NCI-H2196 (cell line): ENCODE data around the gene CACNA1G.

Source experiments
- DNase-seq: peaks from one replicate; lab custom pipeline; 2025; ENCODE audit not compliant: unreplicated experiment; lab: John Stamatoyannopoulos, UW

The CACNA1G gene

GRCh38 chr17:50629902-50630301, 69.4 kb downstream of the CACNA1G start:
- no peak for DNase-seq

GRCh38 chr17:50630524-50631194, 70.1 kb downstream of the CACNA1G start:
- DNase-seq, result peak; percentile 76

- DNase-seq, result no peak
Measured at GRCh38 chr17:50631195-50631907, 70.8 kb downstream of the CACNA1G start.

- DNase-seq, result no peak
Measured at GRCh38 chr17:50631908-50632571, 71.5 kb downstream of the CACNA1G start.

GRCh38 chr17:50632637-50633036, 72.1 kb downstream of the CACNA1G start:
- DNase-seq, result no peak

GRCh38 chr17:50633683-50634082, 73.2 kb downstream of the CACNA1G start:
- no peak for DNase-seq

GRCh38 chr17:50634224-50634914, 73.9 kb downstream of the CACNA1G start, which contains the start of gene ABCC3:
ABCC3 (plus strand) TSS chr17:50634881; CDS start chr17:50634937, 56 bp downstream.
- no peak for DNase-seq

GRCh38 chr17:50634915-50635731, 74.6 kb downstream of the CACNA1G start:
- no peak for DNase-seq

GRCh38 chr17:50635732-50635981, 75.1 kb downstream of the CACNA1G start:
- DNase-seq, result no peak

GRCh38 chr17:50635982-50636803, 75.7 kb downstream of the CACNA1G start:
- no peak for DNase-seq

- no peak for DNase-seq
Measured at GRCh38 chr17:50636804-50637195, 76.3 kb downstream of the CACNA1G start.

GRCh38 chr17:50637829-50638605, 77.5 kb downstream of the CACNA1G start:
- no peak for DNase-seq

- DNase-seq, result no peak
Measured at GRCh38 chr17:50638606-50638965, 78.1 kb downstream of the CACNA1G start.

- DNase-seq, result peak; percentile 93
Measured at GRCh38 chr17:50638966-50639713, 78.6 kb downstream of the CACNA1G start.

GRCh38 chr17:50640686-50641351, 80.3 kb downstream of the CACNA1G start:
- no peak for DNase-seq

GRCh38 chr17:50641357-50641756, 80.8 kb downstream of the CACNA1G start:
- DNase-seq, result peak; percentile 10

- no peak for DNase-seq
Measured at GRCh38 chr17:50642071-50642721, 81.7 kb downstream of the CACNA1G start.
